Thyroid gland (tissue), 4 donors: Measurements from ENCODE around the gene PITPNC1.

Experiments used
- CTCF ChIP-seq, 6 experiments: fragments of 200-600 bp in 3 of 6; fragments of 450-650 bp in 3 of 6; sonication (generic) in 3 of 6; IDR thresholded peaks; one replicate each; pipeline ENCODE4 v1.5.1; 2016 to 2019; ENCODE audit warnings: antibody characterized with exemption in 6 of 6, mild to moderate bottlenecking in 2 of 6, inconsistent platforms in 1 of 6, moderate library complexity in 1 of 6
- POLR2A ChIP-seq, 2 donors: fragments of 450-650 bp; IDR thresholded peaks; one replicate each; pipeline ENCODE4 v1.6.1; 2017; ENCODE audit warnings: antibody characterized with exemption in 2 of 2, mild to moderate bottlenecking in 2 of 2, moderate library complexity in 1 of 2

- TF ChIP-seq CTCF (IDR thresholded peaks at IDR 0.05) (no peak), POLR2A (IDR thresholded peaks at IDR 0.05) (no peak)
Observed at GRCh38 chr17:67328026-67328425, 49.1 kb upstream of the PITPNC1 start.
